ENCODE measurements around the gene PLD3.

DNA sequence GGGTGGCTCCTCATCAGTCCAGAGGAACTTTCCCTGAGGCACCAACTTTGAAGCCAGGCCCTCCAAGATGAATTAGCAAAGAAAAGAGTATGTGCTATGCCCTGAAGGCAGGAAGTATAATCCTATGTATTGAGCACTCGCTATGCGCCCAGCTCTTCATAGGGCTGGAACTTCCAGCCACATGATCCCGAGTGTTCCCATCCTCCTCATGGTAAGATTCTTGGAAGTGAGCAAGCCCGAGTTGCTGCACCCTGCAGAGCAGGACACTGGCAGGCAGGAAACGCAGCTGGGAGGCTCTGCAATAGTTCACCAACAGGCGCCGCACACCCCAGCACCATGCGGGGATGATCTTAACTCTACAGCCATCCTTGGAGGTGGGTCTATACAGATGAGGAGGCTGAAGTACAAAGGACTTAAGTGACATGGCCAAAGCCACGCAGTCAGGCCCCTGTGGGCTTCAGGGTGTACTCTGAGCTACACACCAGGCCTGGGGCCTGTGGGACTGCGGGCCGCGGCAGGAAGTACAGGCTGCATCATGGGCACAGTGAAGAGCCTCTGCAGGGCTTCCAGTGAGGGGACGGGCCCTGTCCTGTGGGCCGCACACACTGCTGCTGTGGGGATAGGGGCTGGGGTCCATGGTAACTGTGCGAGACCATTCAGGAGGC, 25.4 kb upstream of the PLD3 start:
- TF ChIP-seq ZNF274 (IDR thresholded peaks at IDR 0.05; ENCODE audit: low read depth, low read length) (no peak), YY1 (IDR thresholded peaks at IDR 0.05; ENCODE audit: insufficient read depth, insufficient read length) (no peak)

Data from NT2/D1 (cell line).